Effector CD8-positive, alpha-beta T cell (primary cell): ENCODE results near the gene SEMA6A.

Experiments used
- DNase-seq: peaks from one replicate; lab custom pipeline; 2025; lab: John Stamatoyannopoulos, UW

SEMA6A gene

GRCh38 chr5:116465411-116465810 is 109.2 kb downstream of the SEMA6A start:
- no peak for DNase-seq

DNA sequence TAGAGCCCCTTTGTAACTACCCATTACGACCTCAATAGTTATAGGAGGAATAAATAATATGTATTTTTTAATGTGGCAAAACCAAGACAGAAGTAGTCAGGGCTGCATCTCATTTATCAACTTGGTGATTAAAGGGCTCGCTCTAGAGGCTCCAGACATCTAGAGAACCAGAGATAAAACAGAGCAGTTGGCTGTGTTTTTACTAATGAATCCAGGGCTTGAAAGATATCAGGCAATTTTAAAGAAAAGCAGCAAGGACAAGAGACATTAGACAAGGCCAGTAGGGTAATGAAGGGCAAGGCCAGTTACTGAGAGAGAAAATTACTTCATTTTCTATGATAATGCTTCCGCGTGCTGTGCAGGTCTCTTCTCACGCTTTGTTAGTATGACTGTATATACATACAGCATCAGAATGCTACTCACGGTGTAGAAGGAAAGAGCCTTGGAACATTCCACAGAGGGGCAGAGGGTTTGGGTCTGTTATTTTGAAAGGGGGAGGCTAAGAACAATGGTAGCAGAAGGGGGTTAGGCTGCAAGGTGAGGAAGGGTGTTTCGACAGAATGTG is 110.4 kb downstream of the SEMA6A start:
- DNase-seq, result no peak

DNA sequence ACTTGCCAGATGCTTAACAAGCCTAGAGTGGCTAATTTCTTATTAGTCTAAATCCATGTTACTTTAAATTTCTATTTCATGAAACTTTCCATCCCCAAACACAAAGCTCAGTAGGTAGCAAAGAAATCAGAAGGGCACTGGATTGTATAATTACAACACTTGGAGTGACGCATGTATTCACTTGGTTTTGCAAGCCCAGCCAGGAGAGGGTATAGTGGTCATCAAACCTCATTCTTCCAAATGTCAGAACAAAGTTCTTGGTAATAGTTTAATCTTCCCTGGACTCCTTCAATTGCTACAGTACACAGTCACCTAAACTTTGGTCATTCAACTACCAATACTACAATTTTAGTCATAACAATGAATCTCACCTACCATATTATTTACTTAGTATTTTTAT is 112.1 kb downstream of the SEMA6A start:
- DNase-seq, result no peak

DNA sequence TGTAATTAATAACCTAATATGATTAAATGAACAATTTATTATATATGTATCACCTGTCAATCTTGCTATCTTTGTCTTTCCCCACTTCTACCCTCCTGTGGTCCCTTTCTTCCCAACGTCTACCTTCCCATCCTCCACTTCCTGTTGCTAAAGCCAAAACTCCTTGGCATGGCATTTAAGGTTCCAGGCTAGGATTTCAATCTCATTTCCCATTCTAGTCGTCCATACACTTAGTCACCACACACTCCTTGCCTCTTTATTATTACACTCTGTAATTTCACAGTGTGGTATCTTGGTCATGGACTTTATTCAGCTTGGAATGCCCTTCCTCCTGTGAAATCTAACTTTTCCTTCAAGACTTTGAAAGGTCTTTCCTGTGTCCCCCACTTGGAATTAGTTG is 115.3 kb downstream of the SEMA6A start:
- DNase-seq, result no peak

DNA sequence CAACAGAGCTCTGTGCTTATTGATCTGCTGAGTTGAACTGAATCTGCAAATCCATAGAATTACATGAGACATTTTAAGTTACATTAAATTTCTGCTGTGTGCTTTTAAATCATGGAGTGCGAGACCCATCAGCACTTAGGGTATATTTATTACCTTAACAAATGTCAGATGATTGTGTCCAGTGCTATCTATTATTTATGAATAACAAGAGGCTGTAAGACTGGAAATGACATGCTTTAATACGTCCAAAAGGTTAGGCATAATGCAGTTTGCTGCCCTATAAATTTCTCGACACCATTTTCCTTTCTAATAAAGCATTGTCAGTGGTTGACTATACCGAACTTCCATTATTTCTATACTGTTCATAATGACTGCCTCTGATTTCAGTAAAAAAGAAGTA is 117.6 kb downstream of the SEMA6A start:
- no peak for DNase-seq

- no peak for DNase-seq
These were observed 118.6 kb downstream of the SEMA6A start for GRCh38 chr5:116456036-116456435.

- DNase-seq, result no peak
These were observed 119.6 kb downstream of the SEMA6A start for GRCh38 chr5:116455061-116455460.

DNA sequence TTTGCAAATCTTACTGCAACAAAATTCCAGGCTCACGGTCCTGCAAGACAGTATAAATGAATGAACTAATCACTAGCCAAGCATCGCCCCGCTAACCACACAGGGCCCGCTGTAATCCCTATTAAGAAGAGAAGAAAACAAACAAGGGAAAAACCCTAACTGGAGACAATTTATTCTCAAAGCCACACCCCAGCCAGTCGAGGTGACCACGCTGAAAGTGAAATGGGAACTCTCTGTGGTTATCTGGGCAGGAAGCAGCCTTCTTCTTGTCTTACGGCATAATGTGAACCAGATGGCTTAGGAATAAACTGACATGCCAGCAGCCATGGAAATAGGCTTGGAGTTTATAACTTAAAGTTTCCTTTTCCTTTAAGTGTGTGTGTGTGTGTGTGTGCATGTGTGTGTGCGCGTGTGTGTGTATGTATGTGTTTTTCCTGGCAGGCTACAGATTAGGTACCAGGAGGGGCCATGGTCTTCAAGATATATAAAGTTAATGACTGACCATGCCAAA is 120.2 kb downstream of the SEMA6A start:
- no peak for DNase-seq

DNA sequence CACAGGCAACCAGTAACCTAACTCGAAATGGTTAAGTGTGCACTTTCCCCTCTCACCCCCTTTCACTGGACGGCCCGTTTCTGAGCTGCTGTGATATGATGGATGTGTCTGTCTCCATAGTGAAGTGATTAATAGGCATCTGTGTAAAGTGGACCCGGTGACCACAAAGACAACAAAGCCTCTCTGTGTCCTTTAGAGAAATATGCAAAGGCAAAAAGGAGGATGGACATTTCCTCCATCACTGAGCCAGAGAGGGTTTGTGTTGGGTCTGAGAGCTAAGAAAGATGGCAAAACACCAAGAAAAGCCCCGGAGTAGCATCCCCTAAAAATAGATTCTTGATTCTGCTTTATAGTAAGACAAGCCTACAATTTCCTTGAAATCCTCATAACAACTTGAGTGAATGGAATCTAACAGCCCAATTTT is 120.6 kb downstream of the SEMA6A start:
- no peak for DNase-seq

- no peak for DNase-seq
These were observed 121.8 kb downstream of the SEMA6A start for GRCh38 chr5:116452774-116453368.

- DNase-seq, result no peak
These were observed 122.6 kb downstream of the SEMA6A start for GRCh38 chr5:116451905-116452450.

GRCh38 chr5:116451066-116451465 is 123.6 kb downstream of the SEMA6A start:
- no peak for DNase-seq

GRCh38 chr5:116449458-116449857 is 125.2 kb downstream of the SEMA6A start:
- no peak for DNase-seq

DNA sequence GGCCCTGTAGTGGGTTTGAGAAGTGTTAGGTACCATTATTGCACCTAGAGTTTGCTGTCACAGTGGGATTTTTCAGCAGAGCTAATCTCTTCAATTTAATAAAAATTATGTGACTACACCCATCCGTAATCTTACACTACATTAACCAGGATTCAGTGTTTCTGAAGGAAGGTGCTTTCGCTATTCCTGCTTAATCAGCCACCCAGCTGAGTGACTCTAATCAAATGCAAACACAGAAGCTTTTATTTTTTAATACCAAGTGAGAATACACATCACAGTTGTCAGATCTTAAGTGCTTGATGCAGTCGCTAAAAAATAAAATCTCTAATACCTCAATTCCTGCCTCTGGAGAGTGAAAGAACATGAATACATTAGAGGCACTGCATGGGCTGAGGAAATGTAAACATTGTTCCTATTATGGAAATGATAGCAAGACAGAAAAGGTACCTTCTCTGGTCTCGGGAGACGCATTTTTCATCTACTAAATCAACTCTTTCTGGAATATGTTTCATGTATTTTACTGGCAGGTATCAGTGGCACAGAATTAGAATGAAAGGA is 125.7 kb downstream of the SEMA6A start:
- DNase-seq, result no peak

DNA sequence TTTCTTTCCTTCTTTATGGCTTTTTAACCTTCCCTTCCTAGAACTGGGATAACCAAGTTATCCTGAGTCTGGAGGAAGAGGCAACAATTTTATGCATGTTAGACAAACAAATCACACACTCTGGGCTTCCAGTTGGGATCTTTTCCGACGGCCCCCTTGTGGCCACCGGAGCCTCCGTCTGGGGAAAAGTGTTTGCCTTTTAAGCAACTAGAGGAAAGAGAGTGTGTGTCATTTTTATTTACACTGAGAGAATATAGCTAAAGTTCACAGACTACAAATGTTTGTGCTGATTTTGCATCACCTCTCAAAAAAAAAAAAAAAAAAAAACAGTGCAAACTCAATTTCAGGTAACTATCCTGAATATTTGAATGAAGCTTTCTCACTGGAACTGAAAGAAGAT is 126.2 kb downstream of the SEMA6A start:
- no peak for DNase-seq

DNA sequence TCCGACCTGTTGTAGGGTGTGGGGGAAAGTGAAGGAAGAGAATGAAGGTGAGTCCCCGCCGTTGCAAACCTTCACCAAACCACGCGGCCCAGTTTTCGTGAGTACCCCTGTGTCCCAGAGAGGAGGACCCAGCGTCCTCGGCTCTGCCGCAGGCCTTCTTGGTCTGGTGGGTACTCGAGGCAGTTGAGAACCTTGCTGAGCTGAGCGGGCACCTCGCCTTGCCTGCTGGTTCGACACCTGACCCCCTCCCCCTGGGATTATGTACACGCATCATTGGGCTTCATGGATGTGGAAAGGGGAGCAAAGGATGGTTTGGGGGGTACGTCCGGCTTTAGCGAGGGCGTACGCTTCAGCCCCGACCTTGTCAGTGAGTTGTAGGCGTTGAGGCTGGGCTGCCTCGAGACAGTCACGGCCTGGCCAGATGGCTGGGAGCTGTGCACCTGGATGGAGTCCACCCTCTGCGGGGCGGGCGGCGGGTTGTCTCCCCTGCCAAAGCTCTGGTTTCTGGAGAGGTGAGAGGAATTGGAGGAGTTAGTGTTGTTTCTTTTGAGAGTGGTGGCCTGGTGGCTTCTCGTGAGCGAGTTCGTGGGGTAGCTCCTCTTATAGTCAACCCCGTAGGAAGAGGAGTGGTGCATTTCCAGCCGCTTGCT is 128.1 kb downstream of the SEMA6A start:
- DNase-seq, result no peak

DNA sequence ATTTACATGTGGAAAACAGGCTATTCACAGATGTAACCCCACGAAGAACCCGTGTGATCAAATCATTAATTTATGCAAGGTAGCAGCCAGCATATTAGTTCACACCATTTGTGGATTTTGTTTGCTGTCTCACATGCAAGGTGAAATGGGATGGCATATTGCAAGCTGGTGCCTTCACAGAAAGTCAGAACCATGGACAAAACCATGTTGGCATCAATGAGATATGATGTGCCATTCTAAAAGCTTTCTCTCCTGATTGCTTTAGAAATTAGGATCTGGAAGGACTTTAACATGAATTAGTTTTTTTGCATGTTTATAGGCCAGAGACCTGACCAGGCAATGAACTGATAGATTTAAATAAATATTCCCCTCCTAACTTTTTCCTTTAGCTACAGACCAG is 129.3 kb downstream of the SEMA6A start:
- no peak for DNase-seq

DNA sequence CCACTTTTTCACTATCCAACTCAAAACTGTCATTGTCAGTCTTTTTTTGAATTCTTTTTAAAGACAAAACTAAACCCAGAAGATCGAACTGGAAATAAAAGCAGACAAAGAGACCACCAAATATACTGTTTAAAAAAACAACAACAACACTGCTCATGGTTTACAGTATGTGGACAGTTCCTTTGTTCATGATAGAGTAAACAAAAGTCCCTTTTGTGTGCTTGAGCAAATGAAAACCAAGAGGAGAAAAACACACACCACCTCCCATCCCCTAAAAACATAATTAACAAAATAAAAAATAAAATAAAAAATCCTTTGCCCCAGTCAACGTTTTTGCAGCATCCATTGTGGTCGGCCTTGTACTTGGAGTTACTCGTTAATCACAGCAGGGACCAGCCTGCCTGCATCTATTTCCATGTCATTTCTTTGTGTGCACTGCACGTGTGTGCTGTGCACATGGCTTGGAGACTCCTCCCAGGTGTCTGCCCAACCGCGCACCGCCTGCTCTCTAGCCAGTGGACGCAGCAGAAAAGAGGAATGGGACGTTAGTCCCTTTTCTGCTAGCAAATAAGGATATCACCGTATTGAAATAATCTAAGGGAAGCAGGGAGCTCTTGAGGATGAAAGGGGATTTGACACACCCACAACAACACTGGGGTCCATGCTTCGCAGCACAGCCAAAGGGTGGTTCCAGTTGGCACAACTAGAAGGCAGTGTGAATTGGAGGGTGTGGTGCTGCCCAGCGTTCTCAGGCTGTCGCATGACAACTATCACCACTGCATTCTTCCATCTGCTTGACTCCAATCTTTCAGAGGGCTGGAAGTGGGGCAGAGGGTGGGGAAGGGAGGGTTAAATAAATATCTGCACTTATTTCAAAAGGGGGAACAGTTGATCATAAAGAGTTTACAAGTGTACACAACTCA is 130.0 kb downstream of the SEMA6A start:
- no peak for DNase-seq

DNA sequence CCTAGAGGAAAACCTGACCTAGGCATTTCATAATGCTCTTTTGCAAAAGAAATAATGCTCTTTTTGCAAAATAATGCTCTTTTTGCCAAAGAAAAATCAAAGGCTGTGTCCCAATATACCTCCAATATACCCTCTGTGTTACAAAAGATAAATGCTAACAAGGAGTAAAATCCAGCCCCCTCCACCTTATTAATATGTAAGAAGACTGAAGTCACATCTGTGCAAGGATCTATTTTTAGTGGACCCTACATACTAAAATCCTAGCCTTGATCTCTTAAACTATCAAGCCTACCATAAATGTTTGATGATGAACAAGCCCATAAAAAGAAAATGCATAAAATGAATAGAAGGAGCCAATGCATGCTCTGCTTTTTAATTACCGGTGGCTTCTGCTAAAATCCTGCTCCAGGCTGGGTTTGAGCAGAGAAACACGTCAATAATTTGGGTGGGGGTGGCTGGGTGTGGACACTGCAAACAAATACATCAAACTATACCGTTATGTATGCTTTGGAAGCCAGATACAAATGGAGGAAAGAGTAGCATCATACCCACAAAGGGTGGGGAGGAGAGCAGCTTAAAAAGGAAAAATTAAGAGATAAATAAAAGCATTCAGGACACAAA is 131.6 kb downstream of the SEMA6A start:
- no peak for DNase-seq

GRCh38 chr5:116442095-116442534 is 132.5 kb downstream of the SEMA6A start:
- no peak for DNase-seq

- DNase-seq, result no peak
These were observed 133.4 kb downstream of the SEMA6A start for GRCh38 chr5:116441223-116441622.
